H9 (cell line): ENCODE results near the gene KRTAP5-11. TPM values are rescaled to one million over a fixed set of nuclear protein-coding genes. Genes with fewer than 3 reads are reported as not detected.

Experiments used
- DNase-seq: peaks from one replicate; pipeline ENCODE4 v3.0.0-alpha.2; 2017
- H2AFZ ChIP-seq: one replicate; pipeline ENCODE4 v1.6.1; 2013; ENCODE audit warnings: mild to moderate bottlenecking, low read length, control low read depth, moderate library complexity
- H2AK5ac ChIP-seq: 2 replicates; pipeline ENCODE4 v1.6.1; 2013; ENCODE audit warnings: low read length, control low read depth, mixed read lengths; ENCODE audit not compliant: insufficient read length
- H2BK120ac ChIP-seq: one replicate; pipeline ENCODE4 v1.6.1; 2013; ENCODE audit warnings: low read depth, mild to moderate bottlenecking, low read length, control low read depth, inconsistent platforms; ENCODE audit not compliant: poor library complexity, severe bottlenecking
- H2BK12ac ChIP-seq: 2 replicates; pipeline ENCODE4 v1.6.1; 2013; ENCODE audit warnings: low read length, control low read depth, mixed read lengths, low read depth; ENCODE audit not compliant: insufficient read length
- H2BK15ac ChIP-seq: 2 replicates; pipeline ENCODE4 v1.6.1; 2013; ENCODE audit warnings: low read depth, low read length, control low read depth
- H2BK20ac ChIP-seq: one replicate; pipeline ENCODE4 v1.6.1; 2013; ENCODE audit warnings: low read depth, mild to moderate bottlenecking, low read length, control low read depth, inconsistent platforms; ENCODE audit not compliant: poor library complexity, severe bottlenecking
- H2BK5ac ChIP-seq: 2 replicates; pipeline ENCODE4 v1.6.1; 2013; ENCODE audit warnings: low read length, control low read depth, mixed read lengths; ENCODE audit not compliant: insufficient read length
- H3K14ac ChIP-seq: 2 replicates; pipeline ENCODE4 v1.6.1; 2013; ENCODE audit warnings: low read length, control low read depth; ENCODE audit not compliant: insufficient read depth
- H3K18ac ChIP-seq: 2 replicates; pipeline ENCODE4 v1.6.1; 2013; ENCODE audit warnings: low read depth, mild to moderate bottlenecking, mixed read lengths, low read length, control low read depth; ENCODE audit not compliant: insufficient read length
- H3K23ac ChIP-seq: 2 replicates; pipeline ENCODE4 v1.6.1; 2013; ENCODE audit warnings: low read length, control low read depth, mixed read lengths, low read depth; ENCODE audit not compliant: insufficient read length
- H3K23me2 ChIP-seq: 2 replicates; pipeline ENCODE4 v1.6.1; 2013; ENCODE audit warnings: low read depth, mild to moderate bottlenecking, mixed read lengths, low read length, control low read depth; ENCODE audit not compliant: insufficient read length, poor library complexity, severe bottlenecking
- H3K27ac ChIP-seq: 2 replicates; pipeline ENCODE4 v1.5.1; 2013; ENCODE audit warnings: low read length, control low read depth, mixed read lengths, low read depth; ENCODE audit not compliant: insufficient read length
- H3K27me3 ChIP-seq: 2 replicates; pipeline ENCODE4 v1.6.1; 2013; ENCODE audit warnings: low read length, control low read depth, inconsistent platforms; ENCODE audit not compliant: insufficient read depth
- H3K4ac ChIP-seq: 2 replicates; pipeline ENCODE4 v1.6.1; 2013; ENCODE audit warnings: low read depth, mild to moderate bottlenecking, control low read depth, inconsistent platforms, low read length, moderate library complexity
- H3K4me1 ChIP-seq: 2 replicates; pipeline ENCODE4 v1.6.1; 2013; ENCODE audit warnings: low read length, control low read depth, inconsistent platforms; ENCODE audit not compliant: insufficient read depth
- H3K4me2 ChIP-seq: 2 replicates; pipeline ENCODE4 v1.6.1; 2013; ENCODE audit warnings: low read length, control low read depth, mixed read lengths; ENCODE audit not compliant: insufficient read length, insufficient read depth
- H3K56ac ChIP-seq: 2 replicates; pipeline ENCODE4 v1.6.1; 2013; ENCODE audit warnings: low read depth, mild to moderate bottlenecking, mixed read lengths, low read length, control low read depth; ENCODE audit not compliant: insufficient read length
- H3K79me1 ChIP-seq: 2 replicates; pipeline ENCODE4 v1.6.1; 2013; ENCODE audit warnings: low read depth, mild to moderate bottlenecking, moderate library complexity, low read length, control low read depth, inconsistent platforms; ENCODE audit not compliant: insufficient read depth, poor library complexity, severe bottlenecking
- H3K79me2 ChIP-seq: 2 replicates; pipeline ENCODE4 v1.6.1; 2013; ENCODE audit warnings: low read length, control low read depth, inconsistent platforms; ENCODE audit not compliant: insufficient read depth
- H3K9ac ChIP-seq: 2 replicates; pipeline ENCODE4 v1.6.1; 2013; ENCODE audit warnings: low read length, control low read depth, mixed read lengths; ENCODE audit not compliant: insufficient read length; ENCODE audit errors: extremely low read depth
- H3K9me3 ChIP-seq: one replicate; pipeline ENCODE4 v1.6.1; 2013; ENCODE audit warnings: low read depth, low read length, inconsistent platforms; ENCODE audit not compliant: control insufficient read depth
- H3T11ph ChIP-seq: one replicate; pipeline ENCODE4 v1.6.1; 2013; ENCODE audit warnings: mild to moderate bottlenecking, low read length, control low read depth, inconsistent platforms
- H4K20me1 ChIP-seq: one replicate; pipeline ENCODE4 v1.6.1; 2013; ENCODE audit not compliant: control insufficient read depth, insufficient read length, insufficient read depth
- H4K5ac ChIP-seq: 2 replicates; pipeline ENCODE4 v1.6.1; 2013; ENCODE audit warnings: low read depth, mild to moderate bottlenecking, mixed read lengths, low read length, control low read depth; ENCODE audit not compliant: insufficient read length
- H4K8ac ChIP-seq: replicated peaks from 2 replicates; pipeline ENCODE4 v1.6.1; 2013; ENCODE audit warnings: low read length, control low read depth, mixed read lengths, low read depth; ENCODE audit not compliant: insufficient read length
- H4K91ac ChIP-seq: 2 replicates; pipeline ENCODE4 v1.6.1; 2013; ENCODE audit warnings: low read depth, mild to moderate bottlenecking, moderate library complexity, mixed read lengths, low read length, control low read depth; ENCODE audit not compliant: insufficient read length
- H3K27ac Mint-ChIP-seq, 3 experiments: 2 replicates in 2 of 3; 3 replicates in 1 of 3; pipeline ENCODE4 v1.8.0; 2020 to 2021; ENCODE audit warnings: mixed read lengths in 3 of 3, mild to moderate bottlenecking in 1 of 3, moderate library complexity in 1 of 3
- H3K27me3 Mint-ChIP-seq: 2 replicates; pipeline ENCODE4 v1.8.0; 2021; ENCODE audit warnings: low read depth, mild to moderate bottlenecking, moderate library complexity, mixed read lengths
- H3K36me3 Mint-ChIP-seq, 3 experiments: 2 replicates in 2 of 3; 3 replicates in 1 of 3; pipeline ENCODE4 v1.8.0; 2020 to 2021; ENCODE audit warnings: low read depth in 3 of 3, mixed read lengths in 3 of 3; ENCODE audit not compliant: insufficient read depth in 1 of 3
- H3K4me1 Mint-ChIP-seq, 2 experiments: 2 replicates each; pipeline ENCODE4 v1.8.0; 2020; ENCODE audit warnings: mixed read lengths in 2 of 2
- H3K4me3 Mint-ChIP-seq, 2 experiments: 2 replicates in 1 of 2; 3 replicates in 1 of 2; pipeline ENCODE4 v1.8.0; 2020 to 2021; ENCODE audit warnings: mild to moderate bottlenecking in 2 of 2, mixed read lengths in 2 of 2, moderate library complexity in 1 of 2
- H3K9me3 Mint-ChIP-seq, 2 experiments: 2 replicates in 1 of 2; 3 replicates in 1 of 2; pipeline ENCODE4 v1.8.0; 2020; ENCODE audit warnings: mild to moderate bottlenecking in 2 of 2, mixed read lengths in 2 of 2, moderate library complexity in 1 of 2
- WGBS: extraction: QIAGEN DNeasy Blood & Tissue Kit; methylation state at CpG from one replicate; pipeline ENCODE4 v1.1.7; 2013; ENCODE audit warnings: missing lambda C conversion rate, low lambda C conversion rate, mixed read lengths; ENCODE audit not compliant: insufficient read length; ENCODE audit errors: extremely low coverage; 5-methylcytosine and 5-hydroxymethylcytosine counted together
- total RNA-seq: library from RNA; stranded (reverse); gene quantifications from 2 replicates; pipeline ENCODE4 v1.2.1, GENCODE V29; 2021
- TF ChIP-seq, protein P1 (sequence below): fragments of 200-600 bp; sonication (generic); conservative IDR thresholded peaks from 3 replicates; pipeline ENCODE4 v1.8.0; 2021; ENCODE audit warnings: antibody characterized with exemption, mild to moderate bottlenecking

The KRTAP5-11 gene
- total RNA-seq, 1 experiment from 2014 or later, result not detected

DNA sequence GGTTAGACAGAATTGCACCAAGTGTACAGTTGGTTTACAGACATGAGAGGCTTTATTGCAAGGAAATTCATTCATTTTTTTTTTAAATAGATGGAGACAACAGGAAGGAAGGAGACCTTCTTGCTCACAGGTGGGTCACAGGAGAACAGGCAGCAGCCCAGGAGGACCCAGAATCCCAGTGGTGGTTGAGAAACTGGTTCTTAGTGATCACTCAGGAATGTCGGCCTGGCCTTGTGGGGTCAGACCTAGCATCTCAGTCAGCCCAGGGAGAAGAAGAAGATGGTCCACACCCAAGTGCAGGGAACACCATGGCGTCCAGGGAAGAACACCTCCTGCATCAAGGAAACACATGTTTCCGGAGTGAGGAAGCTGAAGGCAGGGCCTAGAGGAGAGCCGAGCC, 849 bp downstream of the KRTAP5-11 start:
- no peak for DNase-seq
- no peak overlapping the region for H2BK5ac ChIP-seq
- no peak overlapping the region for H2BK15ac ChIP-seq
- H3K18ac ChIP-seq, result no peak overlapping the region
- TF ChIP-seq, protein P1, sequence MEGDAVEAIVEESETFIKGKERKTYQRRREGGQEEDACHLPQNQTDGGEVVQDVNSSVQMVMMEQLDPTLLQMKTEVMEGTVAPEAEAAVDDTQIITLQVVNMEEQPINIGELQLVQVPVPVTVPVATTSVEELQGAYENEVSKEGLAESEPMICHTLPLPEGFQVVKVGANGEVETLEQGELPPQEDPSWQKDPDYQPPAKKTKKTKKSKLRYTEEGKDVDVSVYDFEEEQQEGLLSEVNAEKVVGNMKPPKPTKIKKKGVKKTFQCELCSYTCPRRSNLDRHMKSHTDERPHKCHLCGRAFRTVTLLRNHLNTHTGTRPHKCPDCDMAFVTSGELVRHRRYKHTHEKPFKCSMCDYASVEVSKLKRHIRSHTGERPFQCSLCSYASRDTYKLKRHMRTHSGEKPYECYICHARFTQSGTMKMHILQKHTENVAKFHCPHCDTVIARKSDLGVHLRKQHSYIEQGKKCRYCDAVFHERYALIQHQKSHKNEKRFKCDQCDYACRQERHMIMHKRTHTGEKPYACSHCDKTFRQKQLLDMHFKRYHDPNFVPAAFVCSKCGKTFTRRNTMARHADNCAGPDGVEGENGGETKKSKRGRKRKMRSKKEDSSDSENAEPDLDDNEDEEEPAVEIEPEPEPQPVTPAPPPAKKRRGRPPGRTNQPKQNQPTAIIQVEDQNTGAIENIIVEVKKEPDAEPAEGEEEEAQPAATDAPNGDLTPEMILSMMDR, result no peak
- Mint-ChIP-seq H3K27me3 (peaks cover 43% of the 10 kb centered on the region), H3K4me3 (no peak overlapping the region), H3K9me3 (no peaks in the 10 kb centered on the region; a peak in 1 of 5 replicates), H3K27ac (no peak overlapping the region), H3K36me3 (no peaks in the 10 kb centered on the region), H3K4me1 (peaks cover 22 to 23% of the 10 kb centered on the region in 2 experiments)
- H3K4me2 ChIP-seq, result no peak overlapping the region
- no peak overlapping the region for H4K91ac ChIP-seq
- H4K5ac ChIP-seq, result no peak overlapping the region
- no peak overlapping the region for H2AK5ac ChIP-seq
- no CpG with 5 or more reads among the region's 4 CpGs for WGBS
- no peak overlapping the region for H3K4ac ChIP-seq
- no peak overlapping the region for H3K14ac ChIP-seq
- H3K4me1 ChIP-seq, result no peaks in the 10 kb centered on the region; the same call in 1 of the 2 replicates
- no peaks in the 10 kb centered on the region for H3K23me2 ChIP-seq
- no peak overlapping the region for H3K56ac ChIP-seq
- H3K79me2 ChIP-seq, result no peaks in the 10 kb centered on the region
- no peak overlapping the region for H2BK20ac ChIP-seq
- H2AFZ ChIP-seq, result no peak overlapping the region
- no peaks in the 10 kb centered on the region for H4K20me1 ChIP-seq
- H3K9ac ChIP-seq, result no peak overlapping the region
- no peaks in the 10 kb centered on the region for H3K27me3 ChIP-seq
- H3K27ac ChIP-seq, result no peak overlapping the region
- H2BK12ac ChIP-seq, result no peak overlapping the region
- H4K8ac ChIP-seq, result no peak overlapping the region
- no peak overlapping the region for H2BK120ac ChIP-seq
- no peak overlapping the region for H3K23ac ChIP-seq
- H3K79me1 ChIP-seq, result no peaks in the 10 kb centered on the region
- no peak overlapping the region for H3T11ph ChIP-seq
- H3K9me3 ChIP-seq, result no peaks in the 10 kb centered on the region
